ENCODE data around the gene FAM222B.
"Not testable (repeated sequence)": the region's sequence is repeated elsewhere in the genome, so short reads cannot be mapped to it uniquely, and the experiment has no call there.

Gene FAM222B

GRCh38 chr17:28842282-28843012 lies at the start of gene FAM222B:
FAM222B (minus strand) TSS chr17:28842790; CDS start chr17:28766667, 76,123 bp downstream.
- peak; percentile 43 for DNase-seq

- no peak for DNase-seq
Observed at GRCh38 chr17:28892024-28892423, 49.4 kb upstream of the FAM222B start.

GRCh38 chr17:28891201-28891600 lies 48.6 kb upstream of the FAM222B start:
- DNase-seq: no peak

- DNase-seq: no peak
Observed at GRCh38 chr17:28889996-28890395, 47.4 kb upstream of the FAM222B start.

- DNase-seq: no peak
Observed at GRCh38 chr17:28888832-28889231, 46.2 kb upstream of the FAM222B start.

- DNase-seq: no peak
Observed at GRCh38 chr17:28887871-28888471, 45.4 kb upstream of the FAM222B start.

GRCh38 chr17:28885951-28886350 lies 43.4 kb upstream of the FAM222B start:
- no peak for DNase-seq

- DNase-seq: no peak
Observed at GRCh38 chr17:28885363-28885762, 42.8 kb upstream of the FAM222B start.

GRCh38 chr17:28883967-28884702 lies 41.5 kb upstream of the FAM222B start:
- no peak for DNase-seq

- DNase-seq: no peak
Observed at GRCh38 chr17:28882154-28882895, 39.7 kb upstream of the FAM222B start.

GRCh38 chr17:28881533-28882056 lies 39.0 kb upstream of the FAM222B start:
- no peak for DNase-seq

- DNase-seq: no peak
Observed at GRCh38 chr17:28880572-28880945, 38.0 kb upstream of the FAM222B start.

GRCh38 chr17:28879886-28880571 lies 37.4 kb upstream of the FAM222B start:
- DNase-seq: no peak

- no peak for DNase-seq
Observed at GRCh38 chr17:28878981-28879380, 36.4 kb upstream of the FAM222B start.

- DNase-seq: no peak
Observed at GRCh38 chr17:28878158-28878910, 35.7 kb upstream of the FAM222B start.

GRCh38 chr17:28877150-28877711 lies 34.6 kb upstream of the FAM222B start:
- not testable (repeated sequence) for DNase-seq

GRCh38 chr17:28875848-28876550 lies 33.4 kb upstream of the FAM222B start:
- no peak for DNase-seq

GRCh38 chr17:28874750-28875149 lies 32.2 kb upstream of the FAM222B start:
- DNase-seq: no peak

- no peak for DNase-seq
Observed at GRCh38 chr17:28873839-28874238, 31.2 kb upstream of the FAM222B start.

GRCh38 chr17:28871056-28871579 lies 28.5 kb upstream of the FAM222B start:
- DNase-seq: no peak
